ENCODE data around the gene AAMP. TPM values are rescaled to one million over a fixed set of nuclear protein-coding genes. Genes with fewer than 3 reads are reported as not detected.
A peak's percentile ranks its signal among the peaks of the same experiment; 100 is the strongest.

Gene AAMP
- polyA plus RNA-seq, 3 donors from 2014 or later, result 71.8 to 158 (median 101) TPM

DNA sequence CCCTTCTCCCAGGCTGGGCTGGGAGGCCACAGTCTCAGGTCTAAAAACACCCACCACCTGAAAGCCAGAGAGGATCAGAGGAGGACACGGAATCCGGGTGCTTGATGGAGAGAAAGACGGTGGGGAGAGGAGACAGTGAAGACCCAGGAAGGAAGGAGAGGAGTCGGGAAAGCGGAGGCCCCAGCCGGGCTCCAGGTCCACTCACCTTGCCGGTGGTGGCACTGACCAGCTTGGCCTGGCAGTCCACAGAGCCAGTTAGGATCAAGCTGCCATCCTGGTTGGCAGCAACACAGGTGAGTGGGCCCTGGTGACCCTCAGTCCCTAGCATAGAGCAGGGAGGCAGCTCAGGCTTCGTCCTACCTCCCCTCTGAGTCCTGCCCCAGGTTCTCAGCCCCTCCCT, 4.3 kb downstream of the AAMP start:
- DNase-seq, result no peak
- peaks cover 36 to 41% of the 10 kb centered on the region in 2 donors for H3K4me1 Mint-ChIP-seq
- peaks cover 4 to 10% (median 5%) of the 10 kb centered on the region in 3 donors for H3K27me3 Mint-ChIP-seq (ENCODE audit: low read depth in 3 of 3)
- peak overlapping the region in 4 of 6 donors; percentile 24 to 73 (median 55) for H3K27ac Mint-ChIP-seq
- no peaks in the 10 kb centered on the region for H3K9me3 Mint-ChIP-seq
- H3K4me3 Mint-ChIP-seq, result no peak overlapping the region
- peaks cover 0 to 16% (median 8%) of the 10 kb centered on the region in 3 donors for H3K36me3 Mint-ChIP-seq

DNA sequence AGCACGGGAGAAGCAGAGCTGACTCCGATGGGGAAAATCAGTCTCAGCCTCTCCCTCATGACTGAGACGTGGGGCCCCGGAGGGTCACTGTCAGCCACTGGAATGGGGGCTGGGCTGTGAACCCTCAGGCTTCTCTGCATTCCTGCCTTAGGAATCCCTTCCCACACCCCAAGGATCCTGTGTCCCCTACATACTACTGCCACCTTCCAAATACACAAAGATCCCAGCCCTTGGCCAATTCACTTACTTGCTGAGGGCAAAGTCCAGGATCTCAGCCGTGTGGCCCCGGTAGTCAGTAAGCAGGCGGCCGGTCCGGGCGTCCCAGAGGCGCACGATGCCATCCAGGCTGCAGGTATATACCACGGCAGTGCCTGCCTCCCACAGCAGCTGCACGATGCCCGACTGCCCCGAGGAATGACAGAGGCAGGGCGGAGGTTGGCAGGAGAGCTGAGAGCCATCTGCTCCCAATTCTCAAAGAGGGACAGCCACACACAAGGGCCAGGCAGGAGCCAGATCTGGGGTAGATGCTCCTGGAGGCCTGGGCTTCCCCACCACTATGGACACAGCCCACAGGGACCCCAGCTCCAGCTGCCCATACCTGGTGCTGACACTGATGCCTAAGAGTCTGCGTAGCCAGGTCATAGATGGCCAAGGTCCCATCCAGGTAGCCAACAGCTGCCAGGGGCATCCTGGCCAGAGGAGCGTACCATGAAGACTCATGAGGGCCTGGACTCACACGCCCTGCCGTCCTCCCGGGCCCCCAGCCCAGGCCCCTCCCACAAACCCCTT, 5.0 kb downstream of the AAMP start:
- Mint-ChIP-seq H3K27me3 (ENCODE audit: low read depth in 3 of 3) (peaks cover 2 to 5% (median 2%) of the 10 kb centered on the region in 3 donors), H3K9me3 (no peaks in the 10 kb centered on the region), H3K36me3 (peaks cover 0 to 16% (median 8%) of the 10 kb centered on the region in 3 donors), H3K4me1 (peaks cover 31 to 35% of the 10 kb centered on the region in 2 donors), H3K27ac (peak overlapping the region in 5 of 6 donors; percentile 23 to 79 (median 45)), H3K4me3 (no peak overlapping the region)
- DNase-seq, result no peak

DNA sequence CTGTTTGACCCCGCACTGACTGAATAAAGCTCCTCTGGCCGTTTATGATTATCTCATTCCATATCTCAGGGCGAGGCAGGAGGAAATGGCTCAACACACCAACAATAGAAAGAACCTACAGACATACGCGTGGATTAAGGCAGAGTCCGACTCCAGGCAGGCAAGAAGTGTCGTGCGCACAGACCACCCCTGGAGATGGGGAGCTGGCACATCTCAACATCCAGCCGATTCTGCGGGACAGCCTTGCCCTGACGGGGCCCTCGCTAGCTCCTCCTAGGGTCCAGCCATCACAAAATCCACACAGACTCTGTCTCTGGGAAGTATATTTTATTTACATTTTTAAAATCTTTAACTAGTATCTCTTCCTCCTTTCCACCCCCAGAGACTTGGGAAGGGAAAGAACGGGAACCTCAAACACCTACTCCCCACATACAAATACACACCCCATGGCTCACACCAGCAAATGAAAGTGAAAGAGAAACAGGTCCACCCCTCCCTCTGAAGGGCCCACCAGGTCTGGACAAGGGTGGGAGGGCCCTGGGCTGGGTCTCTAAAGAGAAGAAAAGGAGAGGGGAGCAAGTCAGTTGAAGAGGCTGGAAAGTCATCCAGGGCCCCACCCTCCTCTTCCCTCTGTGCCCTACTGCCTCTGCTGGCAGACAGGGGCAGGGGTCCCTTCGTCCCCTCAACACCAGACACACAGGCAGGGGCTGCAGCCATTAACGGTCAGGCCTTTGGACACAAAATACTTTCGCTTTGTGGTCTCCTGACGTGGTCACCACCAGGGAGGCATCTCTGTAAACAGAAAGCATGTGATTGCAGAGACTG, 5.9 kb downstream of the AAMP start:
- DNase-seq, result peak in 2 of 3 donors; percentile 45 to 50
- no peaks in the 10 kb centered on the region for H3K9me3 Mint-ChIP-seq
- peaks cover 0 to 16% (median 8%) of the 10 kb centered on the region in 3 donors for H3K36me3 Mint-ChIP-seq
- peak overlapping the region in 3 of 5 donors; percentile 15 to 34 (median 30) for H3K4me3 Mint-ChIP-seq
- peak overlapping the region; percentile 16 to 81 (median 57) for H3K27ac Mint-ChIP-seq
- peaks cover 0 to 4% (median 0%) of the 10 kb centered on the region in 3 donors for H3K27me3 Mint-ChIP-seq (ENCODE audit: low read depth in 3 of 3)
- H3K4me1 Mint-ChIP-seq, result peaks cover 27 to 33% of the 10 kb centered on the region in 2 donors

DNA sequence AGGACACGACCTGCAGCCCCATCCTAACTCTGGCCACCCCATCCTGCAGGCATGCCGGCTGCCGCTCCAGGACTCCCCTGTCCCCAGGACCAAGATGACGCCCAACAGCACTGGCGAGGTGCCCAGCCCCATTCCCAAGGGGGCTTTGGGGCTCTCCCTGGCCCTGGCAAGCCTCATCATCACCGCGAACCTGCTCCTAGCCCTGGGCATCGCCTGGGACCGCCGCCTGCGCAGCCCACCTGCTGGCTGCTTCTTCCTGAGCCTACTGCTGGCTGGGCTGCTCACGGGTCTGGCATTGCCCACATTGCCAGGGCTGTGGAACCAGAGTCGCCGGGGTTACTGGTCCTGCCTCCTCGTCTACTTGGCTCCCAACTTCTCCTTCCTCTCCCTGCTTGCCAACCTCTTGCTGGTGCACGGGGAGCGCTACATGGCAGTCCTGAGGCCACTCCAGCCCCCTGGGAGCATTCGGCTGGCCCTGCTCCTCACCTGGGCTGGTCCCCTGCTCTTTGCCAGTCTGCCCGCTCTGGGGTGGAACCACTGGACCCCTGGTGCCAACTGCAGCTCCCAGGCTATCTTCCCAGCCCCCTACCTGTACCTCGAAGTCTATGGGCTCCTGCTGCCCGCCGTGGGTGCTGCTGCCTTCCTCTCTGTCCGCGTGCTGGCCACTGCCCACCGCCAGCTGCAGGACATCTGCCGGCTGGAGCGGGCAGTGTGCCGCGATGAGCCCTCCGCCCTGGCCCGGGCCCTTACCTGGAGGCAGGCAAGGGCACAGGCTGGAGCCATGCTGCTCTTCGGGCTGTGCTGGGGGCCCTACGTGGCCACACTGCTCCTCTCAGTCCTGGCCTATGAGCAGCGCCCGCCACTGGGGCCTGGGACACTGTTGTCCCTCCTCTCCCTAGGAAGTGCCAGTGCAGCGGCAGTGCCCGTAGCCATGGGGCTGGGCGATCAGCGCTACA, 7.0 kb downstream of the AAMP start:
- no peak for DNase-seq
- H3K27me3 Mint-ChIP-seq (ENCODE audit: low read depth in 3 of 3), result peaks cover 0 to 4% (median 0%) of the 10 kb centered on the region in 3 donors
- H3K4me1 Mint-ChIP-seq, result peaks cover 37 to 38% of the 10 kb centered on the region in 2 donors
- H3K9me3 Mint-ChIP-seq, result no peaks in the 10 kb centered on the region
- H3K4me3 Mint-ChIP-seq, result no peak overlapping the region
- peak overlapping the region in 2 of 6 donors; percentile 31 to 79 for H3K27ac Mint-ChIP-seq
- peaks cover 0 to 16% (median 8%) of the 10 kb centered on the region in 3 donors for H3K36me3 Mint-ChIP-seq

DNA sequence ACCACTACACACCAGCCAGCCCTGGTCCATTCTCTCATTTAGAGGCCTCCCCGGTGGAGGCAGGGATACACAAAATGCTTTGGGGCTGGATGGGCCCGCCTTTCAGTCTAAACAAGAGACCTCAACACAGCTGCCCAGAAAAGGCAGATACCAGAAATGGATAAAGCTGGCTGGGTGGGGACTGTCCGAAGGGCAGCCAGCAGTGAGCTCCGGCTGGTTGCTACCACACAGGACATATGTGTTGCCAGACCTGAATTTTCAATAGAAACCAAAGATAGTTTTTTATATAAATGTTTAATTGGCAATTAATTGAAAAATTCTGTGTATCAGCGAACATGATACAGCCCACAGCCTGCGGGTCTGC, 7.7 kb downstream of the AAMP start:
- Mint-ChIP-seq H3K4me1 (peaks cover 40 to 41% of the 10 kb centered on the region in 2 donors), H3K36me3 (peaks cover 0 to 14% (median 7%) of the 10 kb centered on the region in 3 donors), H3K9me3 (no peaks in the 10 kb centered on the region), H3K4me3 (no peak overlapping the region), H3K27me3 (ENCODE audit: low read depth in 3 of 3) (peaks cover 0 to 5% (median 0%) of the 10 kb centered on the region in 3 donors), H3K27ac (no peak overlapping the region)
- no peak for DNase-seq

DNA sequence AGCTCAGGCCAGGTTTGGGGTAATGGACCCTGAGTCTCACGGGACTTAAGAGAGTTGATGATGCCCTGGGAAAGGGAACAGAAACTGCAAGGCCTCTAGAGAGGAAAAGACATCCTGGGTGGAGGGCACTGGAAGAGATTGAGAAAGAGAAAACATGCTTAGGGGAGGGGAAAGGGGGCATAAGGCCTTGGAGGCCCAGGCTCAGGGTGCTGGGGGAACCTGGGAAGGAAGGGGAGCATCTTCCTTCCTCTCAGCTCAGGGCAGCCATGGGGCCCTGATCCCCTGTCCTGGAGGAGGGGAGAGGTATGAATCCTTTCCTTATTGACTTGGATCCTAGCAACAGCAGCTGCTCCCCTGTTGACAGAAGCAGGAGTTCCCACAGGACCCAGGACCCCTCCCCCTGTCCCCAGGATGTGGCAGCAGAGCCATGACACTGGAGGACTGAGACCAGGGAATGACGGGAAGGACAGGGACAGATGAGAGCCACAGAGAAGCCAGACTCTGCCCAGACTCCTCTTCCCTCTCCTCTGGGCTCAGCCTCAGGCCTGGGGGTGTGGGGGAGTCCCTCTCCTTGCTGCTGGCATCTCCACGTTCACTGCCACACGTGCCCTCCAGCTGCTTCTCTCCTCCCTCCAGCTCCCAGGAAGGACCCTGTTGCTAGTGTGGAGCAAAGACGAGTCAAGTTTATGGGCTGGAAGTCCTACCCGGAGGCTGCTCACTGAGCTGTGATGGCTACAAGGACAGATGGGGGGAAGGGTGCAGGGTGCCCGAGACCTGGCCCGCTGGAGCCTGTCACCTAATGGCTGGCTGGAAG, 8.3 kb downstream of the AAMP start:
- Mint-ChIP-seq H3K36me3 (peaks cover 0 to 11% (median 5%) of the 10 kb centered on the region in 3 donors), H3K9me3 (no peaks in the 10 kb centered on the region), H3K27me3 (ENCODE audit: low read depth in 3 of 3) (peaks cover 0 to 5% (median 1%) of the 10 kb centered on the region in 3 donors), H3K4me3 (no peak overlapping the region), H3K27ac (peak overlapping the region in 2 of 6 donors; percentile 57 to 67), H3K4me1 (peaks cover 40 to 42% of the 10 kb centered on the region in 2 donors)
- DNase-seq, result no peak

DNA sequence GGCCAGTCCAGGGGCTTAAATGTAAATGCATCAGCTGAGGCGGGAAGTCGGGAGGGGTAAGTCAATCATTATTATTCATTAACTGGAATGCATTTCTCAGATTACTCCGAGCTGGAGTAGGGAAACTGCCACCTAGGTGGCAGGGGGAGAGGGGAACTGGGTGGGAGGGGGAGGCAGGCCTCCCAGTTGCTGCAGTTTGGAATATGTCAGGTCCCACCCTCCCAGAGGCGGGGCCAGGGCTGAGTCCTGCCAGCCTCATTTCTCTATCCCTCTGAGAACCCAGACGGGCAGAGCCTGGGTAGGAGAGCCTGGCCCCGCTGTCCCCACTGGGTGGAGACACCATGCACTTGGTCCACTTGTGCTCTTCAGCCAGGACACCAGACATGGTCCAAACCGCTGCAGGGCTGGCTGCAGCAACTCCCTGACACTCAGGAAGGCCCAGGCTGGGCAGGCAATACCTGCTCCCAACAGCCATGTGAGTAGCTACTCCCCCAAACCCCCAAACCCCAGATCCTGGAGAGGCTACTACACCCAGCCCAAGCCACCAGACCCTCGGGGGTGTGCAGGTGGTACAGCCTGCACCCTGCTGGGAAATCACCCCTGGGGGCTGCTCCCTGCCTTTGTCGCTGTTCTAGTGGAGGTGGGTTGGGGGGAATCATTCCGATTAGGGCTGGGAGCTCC, 9.1 kb downstream of the AAMP start, which contains the start of gene GPBAR1:
Gene GPBAR1, plus strand, starts transcription at position 274 of the 681 bp plus-strand sequence. CDS start 1,710 bp downstream, outside the sequence.
- H3K4me1 Mint-ChIP-seq, result peaks cover 38 to 42% of the 10 kb centered on the region in 2 donors
- no peaks in the 10 kb centered on the region for H3K9me3 Mint-ChIP-seq
- peak within 1 kb of the TSS; percentile 58 to 80 (median 72) for H3K27ac Mint-ChIP-seq
- no peak for DNase-seq
- H3K4me3 Mint-ChIP-seq, result no peak within 1 kb of the TSS
- H3K27me3 Mint-ChIP-seq (ENCODE audit: low read depth in 3 of 3), result peaks cover 0 to 5% (median 1%) of the 10 kb centered on the region in 3 donors
- H3K36me3 Mint-ChIP-seq, result peaks cover 2 to 8% (median 8%) of the 10 kb centered on the region in 3 donors

DNA sequence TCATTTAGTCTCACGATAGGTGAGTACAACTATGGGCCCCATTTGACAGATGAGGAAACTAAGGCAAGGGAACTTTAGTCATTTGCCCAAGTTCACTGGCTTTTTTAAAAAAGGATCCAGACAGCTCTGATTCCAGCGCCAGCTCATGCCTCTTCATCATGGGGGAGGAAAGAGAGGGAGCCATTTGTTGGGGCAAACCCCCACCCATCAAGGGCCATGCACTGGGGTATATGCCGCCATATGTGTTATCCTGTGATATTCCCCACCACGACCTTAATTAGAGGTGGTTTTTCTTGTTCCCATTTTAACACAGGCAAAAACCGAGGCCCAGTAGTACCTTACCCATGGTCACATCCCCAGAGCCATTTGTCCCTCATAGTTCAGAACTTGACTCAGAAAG, 9.8 kb downstream of the AAMP start:
- Mint-ChIP-seq H3K27me3 (ENCODE audit: low read depth in 3 of 3) (peaks cover 0 to 3% (median 1%) of the 10 kb centered on the region in 3 donors), H3K27ac (peak overlapping the region; percentile 49 to 80 (median 68)), H3K9me3 (no peaks in the 10 kb centered on the region), H3K4me3 (no peak overlapping the region), H3K36me3 (peaks cover 6 to 12% (median 7%) of the 10 kb centered on the region in 3 donors), H3K4me1 (peaks cover 38 to 42% of the 10 kb centered on the region in 2 donors)
- DNase-seq, result no peak

DNA sequence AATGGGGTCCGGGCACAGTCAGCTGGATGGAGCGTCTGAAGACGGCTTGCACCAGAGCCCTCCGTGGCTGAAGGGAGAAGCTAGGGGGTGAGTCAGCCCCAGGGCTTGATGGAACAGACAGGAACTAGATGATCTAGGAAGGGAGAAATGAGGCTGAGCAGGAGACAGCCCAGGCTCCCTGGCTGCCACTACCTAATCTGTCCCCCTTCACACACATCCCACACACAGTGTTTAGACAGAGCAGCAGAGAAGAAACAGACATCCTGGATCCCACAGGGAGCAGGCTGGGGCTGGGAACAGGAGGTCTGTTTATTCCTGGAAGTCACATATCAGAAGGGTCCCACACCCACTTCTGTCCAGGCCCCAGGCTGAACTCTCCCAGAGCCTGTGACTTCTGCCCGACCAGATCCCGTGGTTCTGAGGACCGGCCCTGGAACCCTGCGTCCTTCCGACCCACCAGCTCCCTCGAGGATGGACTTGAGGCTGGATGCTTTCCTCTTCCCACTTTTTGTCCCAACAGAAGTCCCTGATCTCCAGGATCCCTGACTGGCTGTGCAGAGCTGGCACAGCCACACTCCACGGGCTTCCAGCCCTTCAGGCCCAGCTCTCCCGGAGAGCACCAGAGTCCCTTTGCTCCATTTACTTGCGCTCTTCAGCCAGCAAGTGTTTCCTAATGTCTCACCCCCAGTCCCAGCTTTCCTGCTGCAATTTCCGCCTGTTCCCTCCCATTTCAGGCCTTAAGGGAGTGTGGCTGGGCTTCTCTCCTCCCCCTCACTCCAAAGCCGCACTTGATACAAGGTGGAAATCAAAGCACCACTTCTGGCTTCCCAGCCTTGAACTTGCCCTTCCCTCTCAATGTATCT, 10.6 kb downstream of the AAMP start:
- no peaks in the 10 kb centered on the region for H3K9me3 Mint-ChIP-seq
- DNase-seq, result no peak
- H3K27me3 Mint-ChIP-seq (ENCODE audit: low read depth in 3 of 3), result peaks cover 0 to 3% (median 1%) of the 10 kb centered on the region in 3 donors
- no peak overlapping the region for H3K4me3 Mint-ChIP-seq
- peaks cover 7 to 18% (median 10%) of the 10 kb centered on the region in 3 donors for H3K36me3 Mint-ChIP-seq
- peaks cover 33 to 34% of the 10 kb centered on the region in 2 donors for H3K4me1 Mint-ChIP-seq
- peak overlapping the region; percentile 58 to 87 (median 76) for H3K27ac Mint-ChIP-seq

DNA sequence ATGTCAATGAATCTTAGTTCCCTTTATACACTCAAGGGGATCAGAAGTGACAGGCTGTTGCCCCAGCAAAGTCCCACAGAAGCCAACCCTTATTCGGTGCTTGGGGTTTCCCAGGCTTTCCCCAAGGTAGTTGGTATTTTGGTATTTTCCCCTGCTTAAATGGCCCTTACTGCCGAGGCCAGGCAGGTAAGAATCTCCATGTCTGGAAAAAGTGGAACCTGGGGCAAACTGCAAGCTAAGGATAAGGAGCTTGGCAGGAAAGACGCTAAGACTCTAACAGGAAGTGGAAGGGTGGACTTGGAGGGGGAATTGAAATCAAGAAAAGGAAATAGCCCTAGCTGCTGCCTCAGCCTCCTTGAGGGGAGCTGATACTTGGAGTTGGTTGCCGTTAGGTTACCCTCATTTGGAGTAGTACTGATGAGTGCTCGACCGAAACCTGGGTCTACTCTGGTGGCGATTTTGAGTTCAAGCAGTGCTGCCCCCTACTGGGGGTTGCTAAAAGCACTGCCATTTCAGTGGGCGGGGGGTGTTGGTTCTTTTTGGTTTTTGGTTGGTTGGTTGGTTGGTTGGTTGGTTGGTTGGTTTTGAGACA, 12.5 kb downstream of the AAMP start:
- H3K27ac Mint-ChIP-seq, result peak overlapping the region; percentile 78 to 95 (median 89)
- peak; percentile 69 to 78 (median 72) for DNase-seq
- H3K36me3 Mint-ChIP-seq, result peaks cover 6 to 24% (median 10%) of the 10 kb centered on the region in 3 donors
- no peaks in the 10 kb centered on the region for H3K9me3 Mint-ChIP-seq
- peaks cover 25% of the 10 kb centered on the region in 2 donors for H3K4me1 Mint-ChIP-seq
- peaks cover 0 to 3% (median 1%) of the 10 kb centered on the region in 3 donors for H3K27me3 Mint-ChIP-seq (ENCODE audit: low read depth in 3 of 3)
- H3K4me3 Mint-ChIP-seq, result peak overlapping the region; percentile 41 to 71 (median 54)

Measured in immature natural killer cell (primary cell).